Astrocyte of the spinal cord (primary cell): ENCODE results near the gene CREBBP.

Experiments used
- DNase-seq: peaks from one replicate; pipeline ENCODE4 v3.0.0; 2011; ENCODE audit warnings: low read depth, low spot score
- H3K4me3 ChIP-seq: 2 replicates; pipeline ENCODE4 v1.5.1; 2011; ENCODE audit warnings: low read depth, mild to moderate bottlenecking, low read length, moderate library complexity
- CTCF ChIP-seq: IDR thresholded peaks from 2 replicates; pipeline ENCODE4 v1.5.1; 2012; ENCODE audit warnings: low read depth, mild to moderate bottlenecking, low read length, inconsistent platforms
- in situ Hi-C: cut with HindIII; loops from 2 replicates; pipeline ENCODE4 v1.10.0; 2017; ENCODE audit warnings: low sequenced_read_pairs

The CREBBP gene

GRCh38 chr16:3800019-3800418, 80.5 kb downstream of the CREBBP start:
- in situ Hi-C loops: no loop called here
- DNase-seq: no peak
- TF ChIP-seq CTCF: no peak
- no peak overlapping the region for H3K4me3 ChIP-seq

- in situ Hi-C loops: no loop called here
- TF ChIP-seq CTCF: no peak
Observed at GRCh38 chr16:3799354-3799753, 81.2 kb downstream of the CREBBP start.

DNA sequence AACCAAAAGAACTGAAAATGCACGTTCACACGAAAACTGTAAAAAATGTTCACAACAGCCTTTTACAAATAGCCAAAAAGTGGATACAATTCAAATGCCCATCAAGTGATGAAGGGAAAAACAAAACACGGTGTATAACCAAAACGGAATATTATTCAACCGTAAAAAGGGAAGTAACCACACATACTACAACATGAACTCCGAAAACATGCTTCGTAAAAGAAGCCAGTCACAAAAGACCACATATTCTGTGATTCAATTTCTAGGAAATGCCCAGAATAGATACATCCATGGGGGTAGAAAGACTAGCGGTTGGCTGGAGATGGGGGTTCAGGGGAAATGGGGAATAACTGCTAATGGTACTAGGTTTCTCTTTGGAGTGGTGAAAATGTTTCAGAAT, 81.7 kb downstream of the CREBBP start:
- no peak for DNase-seq
- H3K4me3 ChIP-seq: no peak overlapping the region
- in situ Hi-C loops: no loop called here
- no peak for TF ChIP-seq CTCF

More at GRCh38 chr16:3799354-3799753, 81.2 kb downstream of the CREBBP start:
- no peak overlapping the region for H3K4me3 ChIP-seq
- no peak for DNase-seq

GRCh38 chr16:3797904-3798811, 82.4 kb downstream of the CREBBP start:
- no peak for TF ChIP-seq CTCF
- in situ Hi-C loops: no loop called here
- no peak for DNase-seq
- no peak overlapping the region for H3K4me3 ChIP-seq

GRCh38 chr16:3797473-3797872, 83.0 kb downstream of the CREBBP start:
- in situ Hi-C loops: no loop called here
- no peak for DNase-seq
- no peak overlapping the region for H3K4me3 ChIP-seq
- no peak for TF ChIP-seq CTCF

DNA sequence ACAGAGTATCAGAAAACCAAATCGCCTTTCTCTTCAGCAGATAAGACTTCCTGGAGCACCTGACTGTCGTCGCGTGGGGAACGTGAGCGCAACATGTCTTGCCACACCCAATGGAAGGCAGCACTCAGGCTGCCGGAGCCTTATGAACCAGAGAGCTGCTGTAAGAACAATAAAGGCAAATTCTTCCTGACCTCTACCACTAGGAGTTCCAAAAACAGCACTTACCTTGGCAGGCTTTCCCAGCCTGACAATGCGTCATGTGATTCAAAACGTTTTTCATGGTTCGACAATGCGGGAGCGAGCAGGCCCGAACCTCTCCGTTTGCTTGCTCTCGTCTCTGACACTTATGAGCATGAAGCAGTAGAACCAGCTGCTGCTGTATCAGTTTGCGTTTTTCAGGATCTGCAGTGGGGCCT, 87.3 kb downstream of the CREBBP start:
- H3K4me3 ChIP-seq: no peak overlapping the region
- DNase-seq: peak; percentile 41
- TF ChIP-seq CTCF: no peak
- in situ Hi-C loops: no loop called here
